HCT116 (cell line): ENCODE data around the gene ADAM17. TPM values are rescaled to one million over a fixed set of nuclear protein-coding genes. Genes with fewer than 3 reads are reported as not detected.

Source experiments
- ATAC-seq: fragments of 200-7000 bp; cut with Tn5 transposase; 2 replicates; pipeline ENCODE4 v1.9.1; 2020; ENCODE audit warnings: mild to moderate bottlenecking, moderate library complexity
- BruUV-seq: library from RNA; stranded (reverse); fragments of 400-500 nt; replicated peaks from 2 replicates; lab custom pipeline; 2021; lab: Mats Ljungman, UMichigan
- CTCF ChIA-PET: fragments of 300-600 bp; sonication (Branson Sonifier 250); formaldehyde crosslinking; loops from one replicate; lab custom pipeline; 2021; ENCODE audit warnings: antibody characterized with exemption; lab: Charles Lee
- POLR2A ChIA-PET: fragments of 300-600, 350-600 bp; sonication (Branson Sonifier 250); formaldehyde crosslinking; loops from one replicate; lab custom pipeline; 2021; ENCODE audit warnings: antibody characterized with exemption; lab: Charles Lee
- RAD21 ChIA-PET, 2 experiments: fragments of 300-600 bp; sonication (Branson Sonifier 250); formaldehyde crosslinking; loops; one replicate each; lab custom pipeline; 2023; ENCODE audit warnings: low total read pairs in 2 of 2; ENCODE audit not compliant: uncharacterized antibody in 2 of 2, unreplicated experiment in 2 of 2, low non-redundant PET in 1 of 2; lab: Charles Lee
- DNase-seq: peaks from one replicate; pipeline ENCODE4 v3.0.0-alpha.2; 2010; ENCODE audit warnings: low read depth, low spot score
- H2AFZ ChIP-seq: fragments of 200-600 bp; shearing (Covaris generic), sonication (generic); 2 replicates; pipeline ENCODE4 v1.6.1; 2017; ENCODE audit warnings: low read depth, mixed run types, mixed read lengths, antibody characterized with exemption, low read length; ENCODE audit not compliant: poor library complexity, severe bottlenecking
- H3K27ac ChIP-seq: 2 replicates; pipeline ENCODE4 v1.5.1; 2012; ENCODE audit warnings: low read depth, low read length
- H3K27me3 ChIP-seq: fragments of 200-600 bp; sonication (generic); 2 replicates; pipeline ENCODE4 v1.6.1; 2016; ENCODE audit warnings: mixed run types, low read length, mixed read lengths; ENCODE audit not compliant: insufficient read depth
- H3K36me3 ChIP-seq, 2 experiments: fragments of 200-500 bp in 1 of 2; fragments of 200-600 bp in 1 of 2; sonication (Bioruptor generic) in 1 of 2; sonication (generic) in 1 of 2; 2 replicates each; pipeline versions ENCODE4 v1.5.1 to v1.6.1; 2014 to 2016; ENCODE audit warnings: low read length in 2 of 2, inconsistent platforms in 1 of 2, mixed read lengths in 1 of 2, mixed run types in 1 of 2; ENCODE audit not compliant: insufficient read depth in 2 of 2, control insufficient read depth in 1 of 2
- H3K4me1 ChIP-seq, 2 experiments: fragments of 200-600 bp in 1 of 2; sonication (generic) in 1 of 2; 2 replicates each; pipeline versions ENCODE4 v1.5.1 to v1.6.1; 2012 to 2017; ENCODE audit warnings: low read length in 2 of 2, inconsistent platforms in 1 of 2, mild to moderate bottlenecking in 1 of 2, mixed read lengths in 1 of 2, mixed run types in 1 of 2, moderate library complexity in 1 of 2; ENCODE audit not compliant: insufficient read depth in 2 of 2, control insufficient read depth in 1 of 2
- H3K4me2 ChIP-seq: fragments of 200-600 bp; sonication (generic); 2 replicates; pipeline ENCODE4 v1.6.1; 2017; ENCODE audit warnings: mixed run types, low read length, mixed read lengths
- H3K4me3 ChIP-seq, 2 experiments: fragments of 200-600 bp in 1 of 2; sonication (generic) in 1 of 2; replicated peaks in 1 of 2; 2 replicates each; pipeline ENCODE4 v1.5.1; 2011 to 2016; ENCODE audit warnings: low read length in 2 of 2, control low read depth in 1 of 2, low read depth in 1 of 2, mild to moderate bottlenecking in 1 of 2, mixed read lengths in 1 of 2, mixed run types in 1 of 2
- H3K79me2 ChIP-seq: fragments of 200-600 bp; sonication (generic); 2 replicates; pipeline ENCODE4 v1.6.1; 2017; ENCODE audit warnings: mild to moderate bottlenecking, mixed run types, low read length, moderate library complexity, mixed read lengths; ENCODE audit not compliant: insufficient read depth
- H3K9ac ChIP-seq: fragments of 200-600 bp; sonication (generic); 2 replicates; pipeline ENCODE4 v1.6.1; 2016; ENCODE audit warnings: low read length, mixed read lengths
- H3K9me2 ChIP-seq: fragments of 200-600 bp; sonication (generic), shearing (Covaris generic); 2 replicates; pipeline ENCODE4 v1.6.1; 2017; ENCODE audit warnings: mixed run types, mild to moderate bottlenecking, moderate library complexity; ENCODE audit not compliant: insufficient read depth
- H3K9me3 ChIP-seq, 2 experiments: fragments of 200-500 bp in 1 of 2; fragments of 200-600 bp in 1 of 2; sonication (Bioruptor generic) in 1 of 2; sonication (generic) in 1 of 2; 2 replicates each; pipeline ENCODE4 v1.6.1; 2014 to 2017; ENCODE audit warnings: low read length in 2 of 2, mixed read lengths in 2 of 2, inconsistent platforms in 1 of 2, low read depth in 1 of 2, mild to moderate bottlenecking in 1 of 2, mixed run types in 1 of 2, moderate library complexity in 1 of 2; ENCODE audit not compliant: control insufficient read depth in 1 of 2, insufficient read depth in 1 of 2
- H4K20me1 ChIP-seq: fragments of 200-600 bp; sonication (generic), shearing (Covaris generic); 2 replicates; pipeline ENCODE4 v1.6.1; 2017; ENCODE audit warnings: mixed run types, mild to moderate bottlenecking, moderate library complexity; ENCODE audit not compliant: insufficient read depth
- CBX3 ChIP-seq: IDR thresholded peaks from 2 replicates; pipeline ENCODE4 v1.6.1; 2012; ENCODE audit warnings: low read depth
- EGR1 ChIP-seq: IDR thresholded peaks from 2 replicates; pipeline ENCODE4 v1.6.1; 2012; ENCODE audit warnings: low read depth
- ELF1 ChIP-seq: IDR thresholded peaks from 2 replicates; pipeline ENCODE4 v1.6.1; 2012; ENCODE audit warnings: low read depth, borderline replicate concordance
- EZH2phosphoT487 ChIP-seq: fragments of 200-600 bp; IDR thresholded peaks from 2 replicates; pipeline ENCODE4 v1.6.1; 2018; ENCODE audit warnings: antibody characterized with exemption, borderline replicate concordance
- JUND ChIP-seq: IDR thresholded peaks from 2 replicates; pipeline ENCODE4 v1.6.1; 2012
- POLR2A ChIP-seq: IDR thresholded peaks from 2 replicates; pipeline ENCODE4 v1.7.0; 2011; ENCODE audit warnings: borderline replicate concordance; ENCODE audit not compliant: insufficient read depth, insufficient read length; ENCODE audit errors: extremely low read depth
- RAD21 ChIP-seq: IDR thresholded peaks from 2 replicates; pipeline ENCODE4 v1.6.1; 2012; ENCODE audit warnings: low read depth, mild to moderate bottlenecking
- SP1 ChIP-seq: IDR thresholded peaks from 2 replicates; pipeline ENCODE4 v1.6.1; 2012; ENCODE audit warnings: low read depth
- SRF ChIP-seq: IDR thresholded peaks from 2 replicates; pipeline ENCODE4 v1.6.1; 2012; ENCODE audit warnings: low read depth
- TCF7L2 ChIP-seq: IDR thresholded peaks from 2 replicates; pipeline ENCODE4 v1.7.0; 2011; ENCODE audit warnings: borderline replicate concordance, inconsistent platforms; ENCODE audit not compliant: insufficient read depth, insufficient read length; ENCODE audit errors: extremely low read depth
- YY1 ChIP-seq: IDR thresholded peaks from 2 replicates; pipeline ENCODE4 v1.6.1; 2011; ENCODE audit warnings: low read length, low read depth, moderate library complexity, mild to moderate bottlenecking; ENCODE audit not compliant: insufficient replicate concordance; ENCODE audit errors: extremely low read depth
- ZBTB33 ChIP-seq: IDR thresholded peaks from 2 replicates; pipeline ENCODE4 v1.6.1; 2011; ENCODE audit warnings: mild to moderate bottlenecking, low read length, moderate library complexity; ENCODE audit not compliant: insufficient replicate concordance; ENCODE audit errors: extremely low read depth
- ZFX ChIP-seq: fragments of 450-650 bp; IDR thresholded peaks from 2 replicates; pipeline ENCODE4 v1.6.1; 2017
- ZNF274 ChIP-seq: fragments of 200-500 bp; sonication (Bioruptor generic); IDR thresholded peaks from 2 replicates; pipeline ENCODE4 v1.6.1; 2014; ENCODE audit warnings: mild to moderate bottlenecking, low read depth, low read length, inconsistent platforms
- intact Hi-C: fragments of 100-400 bp; cut with micrococcal nuclease; formaldehyde crosslinking; loops from 2 replicates; pipeline ENCODE4 v1.10.0; 2022
- total RNA-seq: library from RNA; stranded (reverse); gene quantifications from one replicate; pipeline ENCODE4 v1.2.1, GENCODE V29; 2021; ENCODE audit not compliant: unreplicated experiment
- TF ChIP-seq, protein P1 (sequence below): IDR thresholded peaks from 2 replicates; pipeline ENCODE4 v1.6.1; 2012
- TF ChIP-seq, protein P2 (sequence below): IDR thresholded peaks from 2 replicates; pipeline ENCODE4 v1.6.1; 2012; ENCODE audit warnings: low read depth

The ADAM17 gene
- total RNA-seq, 1 experiment from 2014 or later, result 39.2 TPM

GRCh38 chr2:9474361-9475057, 81.1 kb downstream of the ADAM17 start, which contains the start of gene IAH1 (continued):
- TF ChIP-seq ZBTB33, result peak; percentile 10
- peak; percentile 99 for TF ChIP-seq ZFX
- TF ChIP-seq, protein P1, sequence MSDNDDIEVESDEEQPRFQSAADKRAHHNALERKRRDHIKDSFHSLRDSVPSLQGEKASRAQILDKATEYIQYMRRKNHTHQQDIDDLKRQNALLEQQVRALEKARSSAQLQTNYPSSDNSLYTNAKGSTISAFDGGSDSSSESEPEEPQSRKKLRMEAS, result peak; percentile 26

DNA sequence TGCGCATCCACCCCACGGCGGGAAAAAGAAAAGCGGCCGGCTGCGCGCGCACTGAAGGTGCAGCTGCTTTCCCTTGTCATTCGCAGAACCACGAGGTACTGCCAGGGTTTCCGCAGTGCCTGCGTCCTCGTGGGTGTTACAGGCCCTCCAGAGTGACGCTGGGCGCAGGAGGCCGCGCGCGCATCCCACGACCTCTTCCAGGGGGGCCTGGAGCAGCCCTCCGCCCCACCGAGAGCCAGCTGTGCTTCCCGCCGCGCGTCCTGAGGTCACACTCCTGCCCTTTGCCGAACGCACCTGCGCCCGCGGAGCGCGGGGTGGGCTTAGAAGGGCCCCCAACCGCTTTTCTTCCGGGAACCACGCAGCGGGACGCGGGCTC, 81.7 kb downstream of the ADAM17 start:
- ATAC-seq, result peak; percentile 0; the same call in 1 of the 2 replicates
- peaks cover 5 to 22% of the 10 kb centered on the region in 2 experiments; a peak in 3 of 4 replicates for H3K4me1 ChIP-seq
- ChIA-PET CTCF (interaction anchor here (1.2 kb wide), 1 partner anchor 39 kb away, joined by 4 read pairs; no protein-coding TSS in a partner anchor), RAD21 (interaction anchor here in 1 of 2 experiments (0.7 kb wide), 1 partner anchor 416 kb away, joined by 5 read pairs; no protein-coding TSS in a partner anchor), POLR2A (no interaction called here)
- no peaks in the 10 kb centered on the region for H3K9me3 ChIP-seq
- BruUV-seq, result no TSS peak
- peaks cover 5 to 13% of the 10 kb centered on the region in 2 experiments; a peak in 2 of 4 replicates for H3K36me3 ChIP-seq
- H3K4me3 ChIP-seq, result peak overlapping the region; percentile 53 to 80; a peak in 3 of 4 replicates
- peak overlapping the region; percentile 81; the same call in 1 of the 2 replicates for H3K9ac ChIP-seq
- TF ChIP-seq RAD21, result no peak
- TF ChIP-seq, protein P1, result no peak
- TF ChIP-seq POLR2A, result no peak
- TF ChIP-seq SRF, result no peak
- TF ChIP-seq, protein P2, sequence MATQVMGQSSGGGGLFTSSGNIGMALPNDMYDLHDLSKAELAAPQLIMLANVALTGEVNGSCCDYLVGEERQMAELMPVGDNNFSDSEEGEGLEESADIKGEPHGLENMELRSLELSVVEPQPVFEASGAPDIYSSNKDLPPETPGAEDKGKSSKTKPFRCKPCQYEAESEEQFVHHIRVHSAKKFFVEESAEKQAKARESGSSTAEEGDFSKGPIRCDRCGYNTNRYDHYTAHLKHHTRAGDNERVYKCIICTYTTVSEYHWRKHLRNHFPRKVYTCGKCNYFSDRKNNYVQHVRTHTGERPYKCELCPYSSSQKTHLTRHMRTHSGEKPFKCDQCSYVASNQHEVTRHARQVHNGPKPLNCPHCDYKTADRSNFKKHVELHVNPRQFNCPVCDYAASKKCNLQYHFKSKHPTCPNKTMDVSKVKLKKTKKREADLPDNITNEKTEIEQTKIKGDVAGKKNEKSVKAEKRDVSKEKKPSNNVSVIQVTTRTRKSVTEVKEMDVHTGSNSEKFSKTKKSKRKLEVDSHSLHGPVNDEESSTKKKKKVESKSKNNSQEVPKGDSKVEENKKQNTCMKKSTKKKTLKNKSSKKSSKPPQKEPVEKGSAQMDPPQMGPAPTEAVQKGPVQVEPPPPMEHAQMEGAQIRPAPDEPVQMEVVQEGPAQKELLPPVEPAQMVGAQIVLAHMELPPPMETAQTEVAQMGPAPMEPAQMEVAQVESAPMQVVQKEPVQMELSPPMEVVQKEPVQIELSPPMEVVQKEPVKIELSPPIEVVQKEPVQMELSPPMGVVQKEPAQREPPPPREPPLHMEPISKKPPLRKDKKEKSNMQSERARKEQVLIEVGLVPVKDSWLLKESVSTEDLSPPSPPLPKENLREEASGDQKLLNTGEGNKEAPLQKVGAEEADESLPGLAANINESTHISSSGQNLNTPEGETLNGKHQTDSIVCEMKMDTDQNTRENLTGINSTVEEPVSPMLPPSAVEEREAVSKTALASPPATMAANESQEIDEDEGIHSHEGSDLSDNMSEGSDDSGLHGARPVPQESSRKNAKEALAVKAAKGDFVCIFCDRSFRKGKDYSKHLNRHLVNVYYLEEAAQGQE, result no peak
- TF ChIP-seq CBX3, result no peak
- no peak for TF ChIP-seq TCF7L2
- no peak for TF ChIP-seq EGR1
- no peak for TF ChIP-seq EZH2phosphoT487
- no peak for TF ChIP-seq YY1
- TF ChIP-seq SP1, result no peak
- no peak for TF ChIP-seq JUND
- no peak for TF ChIP-seq ZNF274
- TF ChIP-seq ZFX, result no peak
- no peak for TF ChIP-seq ELF1
- H2AFZ ChIP-seq, result no peak overlapping the region
- peak overlapping the region; percentile 98 for H3K4me2 ChIP-seq
- no peaks in the 10 kb centered on the region; the same call in 1 of the 2 replicates for H4K20me1 ChIP-seq
- peak overlapping the region; percentile 88; the same call in 1 of the 2 replicates for H3K27ac ChIP-seq
- intact Hi-C loops, result loop anchor here (10.0 kb wide), 1 partner anchor 329 kb away; no protein-coding TSS in a partner anchor
- H3K27me3 ChIP-seq, result no peaks in the 10 kb centered on the region
- H3K9me2 ChIP-seq, result no peaks in the 10 kb centered on the region
- no peak for DNase-seq
- H3K79me2 ChIP-seq, result peaks cover 4% of the 10 kb centered on the region; the same call in 1 of the 2 replicates
